NCI-H774 (cell line): Measurements from ENCODE around the gene CLEC1A.

Source experiments
- DNase-seq: peaks from one replicate; lab custom pipeline; 2025; lab: John Stamatoyannopoulos, UW

The CLEC1A gene, protein sequence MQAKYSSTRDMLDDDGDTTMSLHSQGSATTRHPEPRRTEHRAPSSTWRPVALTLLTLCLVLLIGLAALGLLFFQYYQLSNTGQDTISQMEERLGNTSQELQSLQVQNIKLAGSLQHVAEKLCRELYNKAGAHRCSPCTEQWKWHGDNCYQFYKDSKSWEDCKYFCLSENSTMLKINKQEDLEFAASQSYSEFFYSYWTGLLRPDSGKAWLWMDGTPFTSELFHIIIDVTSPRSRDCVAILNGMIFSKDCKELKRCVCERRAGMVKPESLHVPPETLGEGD

DNA sequence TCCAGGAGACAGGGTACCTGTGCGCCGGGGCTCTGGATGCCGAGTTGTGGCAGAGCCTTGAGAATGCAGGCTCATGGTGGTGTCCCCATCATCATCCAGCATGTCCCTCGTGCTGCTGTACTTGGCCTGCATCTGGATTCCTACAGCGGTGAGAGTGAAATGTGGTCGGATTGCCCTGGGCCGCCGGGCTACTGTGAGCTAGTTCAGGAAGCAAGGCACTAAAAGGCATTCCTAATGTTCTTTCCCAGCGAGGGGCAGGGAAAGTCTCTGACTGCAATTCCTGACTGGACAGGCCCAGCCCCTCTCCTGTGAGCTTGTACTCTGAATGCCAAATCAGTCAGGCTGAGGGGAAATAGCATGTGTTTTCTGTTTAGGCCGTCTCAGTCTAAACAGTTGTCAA lies at the start of gene CLEC1A:
TSS of gene CLEC1A (minus strand) at position 195 of the 400 bp plus-strand sequence. CDS start at position 132, 63 bp downstream.
- DNase-seq = no peak

DNA sequence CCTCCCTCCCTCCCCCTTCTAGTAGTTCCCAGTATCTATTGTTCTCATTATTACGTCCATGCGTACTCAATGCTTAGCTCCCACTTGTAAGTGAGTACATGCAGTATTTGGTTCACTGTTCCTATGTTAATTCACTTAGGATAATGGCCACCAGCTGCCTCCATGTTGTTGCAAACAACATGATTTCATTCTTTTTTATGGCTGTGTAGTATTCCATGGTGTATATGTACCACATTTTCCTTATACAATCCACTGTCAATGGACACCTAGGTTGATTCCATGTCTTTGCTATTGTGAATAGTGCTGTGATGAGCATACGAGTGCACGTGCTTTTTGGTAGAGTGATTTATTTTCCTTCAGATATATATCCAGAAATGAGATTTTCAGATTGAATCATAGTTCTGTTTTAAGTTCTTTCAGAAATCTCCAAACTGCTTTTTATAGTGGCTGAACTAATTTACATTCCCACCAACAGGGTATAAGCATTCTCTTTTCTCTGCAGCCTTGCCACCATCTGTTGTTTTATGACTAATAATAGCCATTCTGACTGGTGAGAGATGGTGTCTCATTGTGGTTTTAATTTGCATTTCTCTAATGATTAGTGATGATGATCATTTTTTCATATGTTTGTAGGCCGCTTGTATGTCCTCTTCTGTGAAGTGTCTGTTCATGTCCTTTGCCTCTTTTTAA lies 49.1 kb upstream of the CLEC1A start:
- no peak for DNase-seq

DNA sequence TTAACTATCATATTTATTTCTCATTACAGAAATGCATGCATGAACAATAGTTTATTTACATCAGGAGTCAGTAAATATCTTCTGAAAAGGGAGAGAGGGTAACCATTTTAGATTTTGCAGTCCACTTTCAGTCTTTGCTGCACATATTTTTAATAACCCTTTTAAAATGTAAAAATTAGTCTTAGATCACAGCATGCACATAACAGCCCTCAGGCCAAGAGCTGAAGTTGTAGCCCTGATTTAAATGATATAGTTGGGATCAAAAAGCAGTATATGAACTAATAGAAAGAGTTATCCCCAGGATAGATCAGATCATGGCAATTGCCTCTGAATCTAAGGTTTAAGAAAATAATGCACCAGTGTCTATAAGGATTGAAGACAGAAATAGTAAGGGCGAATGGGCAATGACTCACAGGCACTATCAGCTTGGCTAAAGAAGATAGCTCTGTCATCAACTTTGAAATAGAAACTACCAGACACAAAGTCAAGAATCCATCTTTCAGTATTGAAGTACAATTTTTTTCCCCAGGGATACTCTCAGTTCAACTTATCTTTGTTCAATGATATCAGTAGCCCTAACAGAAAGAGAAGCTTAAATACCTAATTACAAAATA lies 44.3 kb upstream of the CLEC1A start:
- DNase-seq = no peak

DNA sequence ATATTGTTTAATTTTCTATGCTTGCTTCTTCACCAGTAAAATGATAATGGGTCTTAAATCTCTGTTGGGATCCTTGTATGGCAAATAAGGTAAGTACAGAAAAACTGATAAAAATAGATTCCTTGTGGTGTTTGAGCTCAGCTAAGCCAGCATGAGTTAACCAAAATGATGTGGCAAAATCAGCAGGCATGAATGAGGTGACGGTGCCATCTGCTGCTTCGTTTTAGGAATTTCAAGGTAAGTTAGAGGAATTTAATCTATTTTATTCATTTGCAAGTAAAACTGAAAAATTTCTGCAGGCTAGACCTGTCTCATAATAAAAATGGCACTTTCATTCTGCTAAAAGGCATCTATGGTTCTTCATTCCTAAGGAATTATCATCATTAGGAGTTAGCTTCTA lies 41.2 kb upstream of the CLEC1A start:
- no peak for DNase-seq

DNA sequence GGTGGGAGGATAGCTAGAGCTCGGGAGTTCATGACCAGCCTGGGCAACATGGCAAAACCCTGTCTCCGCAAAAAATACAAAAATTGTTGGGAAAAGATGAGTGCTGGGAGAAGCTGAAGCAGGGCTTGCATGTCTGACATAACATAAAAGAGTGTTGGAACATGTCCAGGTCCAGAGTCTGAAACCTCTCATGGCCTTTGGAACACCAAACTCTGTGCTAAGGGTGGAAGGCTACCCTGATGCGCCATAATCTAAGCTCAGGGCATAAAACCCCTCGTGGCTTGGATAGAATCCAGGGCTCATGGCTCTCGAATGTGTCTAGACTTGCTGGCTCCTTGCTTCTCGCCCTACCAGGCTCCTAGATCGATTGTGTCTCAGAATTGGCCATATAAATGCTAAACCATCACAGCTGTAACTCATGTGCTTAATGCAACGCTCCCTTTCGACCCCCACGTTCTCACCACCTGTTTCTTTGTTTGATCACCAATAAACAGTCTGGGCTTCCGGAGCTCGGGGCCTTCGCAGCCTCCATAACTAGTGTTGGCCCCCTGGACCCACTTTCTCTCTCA lies 37.9 kb upstream of the CLEC1A start:
- no peak for DNase-seq

DNA sequence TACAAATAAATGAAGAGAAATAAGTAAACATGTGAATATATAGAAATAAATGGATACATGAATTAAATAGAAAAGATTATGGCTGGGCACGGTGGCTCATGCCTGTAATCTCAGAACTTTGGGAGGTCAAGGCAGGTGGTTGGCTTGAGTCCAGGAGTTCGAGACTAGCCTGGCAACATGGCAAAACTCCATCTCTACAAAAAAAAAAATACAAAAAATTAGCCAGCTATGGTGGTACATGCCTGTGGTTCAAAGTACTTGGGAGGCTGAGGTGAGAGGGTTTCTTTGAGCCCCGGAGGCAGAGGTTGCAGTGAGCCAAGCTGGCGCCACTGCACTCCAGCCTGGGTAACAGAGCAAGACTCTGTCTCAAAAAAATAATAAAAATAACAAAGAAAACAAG lies 36.3 kb upstream of the CLEC1A start:
- no peak for DNase-seq

DNA sequence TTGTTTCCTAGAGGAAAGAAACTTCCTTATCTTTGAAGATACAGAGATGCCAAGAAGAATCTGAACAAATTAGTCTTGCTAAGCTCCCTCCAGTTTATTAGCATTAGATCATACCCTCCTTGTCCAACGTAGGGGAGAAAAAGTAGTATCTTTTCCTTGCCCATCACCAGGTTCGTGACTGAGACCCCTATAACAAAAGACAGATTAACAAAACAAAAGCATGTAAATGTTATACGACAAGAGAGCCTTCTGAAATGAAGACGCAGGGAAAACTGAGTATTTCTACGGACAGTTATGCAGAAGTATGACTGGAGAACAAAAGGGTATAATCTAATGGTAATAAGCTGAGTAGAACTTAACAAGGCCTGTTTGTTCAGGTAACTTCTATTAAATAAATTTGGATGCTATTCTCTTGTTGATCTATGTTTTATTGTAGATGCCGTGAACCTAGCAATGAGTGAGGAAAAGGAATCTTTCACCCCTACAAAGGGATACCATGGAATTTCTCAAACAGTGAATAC lies 34.1 kb upstream of the CLEC1A start:
- DNase-seq = no peak

DNA sequence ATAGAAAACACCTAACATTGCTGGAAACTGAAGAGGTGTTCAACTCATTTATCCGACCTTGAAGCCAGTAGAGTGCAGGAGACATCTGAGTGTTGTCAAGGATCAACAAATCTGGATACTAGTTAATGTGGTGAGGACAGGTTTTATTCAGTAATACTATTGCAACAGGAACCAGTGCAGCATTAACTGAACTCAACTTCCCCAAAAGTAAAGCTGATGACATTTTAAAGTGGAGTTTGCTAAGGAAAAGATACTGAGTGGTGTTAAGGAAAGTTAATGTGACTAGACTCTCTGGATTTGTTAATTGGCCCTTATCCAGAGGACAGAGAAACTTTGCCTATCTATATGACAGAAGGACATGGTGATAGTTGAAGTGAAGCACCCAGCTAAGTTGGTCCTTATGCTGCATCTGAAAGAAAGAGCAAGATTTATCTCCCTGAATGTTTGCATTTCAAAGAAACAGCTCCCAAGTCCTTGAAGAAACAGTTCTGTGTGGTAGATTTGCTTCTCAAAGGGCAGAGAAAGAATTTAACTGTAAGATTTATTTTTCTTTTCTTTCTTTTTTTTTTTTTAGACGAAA lies 32.4 kb upstream of the CLEC1A start:
- DNase-seq = no peak

DNA sequence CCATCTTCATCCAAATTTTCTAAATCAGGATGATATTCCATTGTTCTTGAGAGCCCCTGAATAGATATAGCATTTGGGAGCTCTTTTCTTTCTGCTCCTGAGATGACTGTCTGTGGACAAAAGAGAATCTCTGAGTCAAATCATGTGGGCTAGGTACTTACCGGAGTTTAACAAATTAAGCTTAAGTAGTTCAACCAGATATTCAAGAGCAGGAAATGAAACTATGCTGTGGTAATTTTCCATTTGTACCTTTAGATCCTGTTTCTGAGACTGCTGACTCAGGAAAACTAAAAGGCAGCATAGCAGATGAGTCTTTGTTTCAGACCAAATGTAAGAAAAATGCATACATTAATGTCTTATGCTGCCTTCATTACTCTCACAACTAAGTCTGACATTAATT lies 31.3 kb upstream of the CLEC1A start, which contains the start of gene CLEC7A:
TSS of gene CLEC7A (minus strand) at position 158 of the 400 bp plus-strand sequence. CDS start at position 41, 117 bp downstream.
- no peak for DNase-seq

DNA sequence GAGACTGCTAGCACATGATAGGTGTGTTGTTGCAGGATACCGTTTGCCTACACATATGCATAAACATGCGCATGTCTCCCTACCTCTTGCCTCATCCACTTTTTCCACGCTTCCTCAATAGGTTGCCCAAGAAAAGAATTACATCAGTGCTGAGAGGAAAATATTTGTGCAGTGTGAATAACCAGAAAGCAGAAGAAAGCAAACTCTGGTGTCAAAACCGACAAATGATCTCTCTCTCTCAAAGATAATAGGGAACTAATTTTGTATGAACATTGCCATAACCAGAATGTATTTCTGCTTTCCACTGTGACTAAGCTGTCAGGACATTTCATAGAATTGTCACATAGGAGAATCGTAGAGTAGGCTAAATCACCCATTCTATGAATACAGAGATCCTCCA lies 29.9 kb upstream of the CLEC1A start:
- no peak for DNase-seq

DNA sequence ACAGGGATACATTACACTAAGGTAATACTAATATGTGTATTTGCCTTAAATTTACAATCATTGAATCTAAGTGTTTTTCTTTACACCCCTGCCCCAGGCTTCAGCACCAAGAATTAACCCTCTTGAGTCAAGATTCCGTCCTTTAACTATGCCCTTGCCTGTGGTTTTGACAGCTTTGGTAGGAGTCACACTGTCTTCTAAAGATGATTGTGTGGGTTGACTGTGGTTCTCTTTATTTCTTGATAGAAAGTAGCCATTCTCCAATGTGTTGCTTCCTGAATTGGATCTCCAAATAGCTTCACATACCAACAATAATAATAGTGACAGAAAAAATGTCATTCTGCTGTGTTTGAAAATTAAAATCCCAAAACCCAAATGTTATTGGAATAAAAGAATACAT lies 27.6 kb upstream of the CLEC1A start:
- DNase-seq = no peak

DNA sequence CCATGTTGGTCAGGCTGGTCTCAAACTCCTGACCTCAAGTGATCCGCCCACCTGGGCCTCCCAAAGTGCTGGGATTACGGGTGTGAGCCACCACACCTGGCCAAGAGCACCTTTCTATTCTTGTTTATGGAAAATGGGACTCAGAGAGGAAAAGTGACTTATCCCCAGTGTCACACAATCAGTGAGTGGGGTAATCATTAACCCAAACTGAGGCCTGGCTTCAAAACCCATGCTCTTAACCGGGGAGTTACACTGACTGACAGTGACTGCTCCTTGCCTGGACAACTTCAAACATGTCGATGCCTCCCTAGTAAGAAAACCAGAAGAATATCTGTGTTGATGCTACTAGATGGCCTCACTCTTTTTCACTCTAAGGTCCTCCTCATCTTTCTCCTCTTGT lies 23.9 kb upstream of the CLEC1A start:
- no peak for DNase-seq

DNA sequence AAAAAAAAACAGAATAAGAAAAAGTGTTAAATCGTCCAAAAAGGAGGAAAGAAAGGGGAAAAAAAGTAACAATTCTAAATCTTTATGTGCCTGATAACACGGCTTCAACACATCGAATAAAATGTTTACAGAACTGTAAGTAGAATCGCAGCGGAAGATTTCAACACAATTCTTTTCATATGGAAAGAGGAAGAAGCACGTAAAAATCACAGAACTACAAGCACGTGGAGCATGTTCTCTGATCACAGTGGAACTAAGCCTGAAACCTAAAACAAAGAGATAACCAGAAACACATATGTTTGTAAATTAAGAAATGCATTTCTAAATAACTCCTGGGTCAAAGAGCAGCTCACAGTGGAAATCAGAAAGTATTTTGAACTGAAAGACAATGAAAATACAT lies 22.5 kb upstream of the CLEC1A start:
- no peak for DNase-seq

DNA sequence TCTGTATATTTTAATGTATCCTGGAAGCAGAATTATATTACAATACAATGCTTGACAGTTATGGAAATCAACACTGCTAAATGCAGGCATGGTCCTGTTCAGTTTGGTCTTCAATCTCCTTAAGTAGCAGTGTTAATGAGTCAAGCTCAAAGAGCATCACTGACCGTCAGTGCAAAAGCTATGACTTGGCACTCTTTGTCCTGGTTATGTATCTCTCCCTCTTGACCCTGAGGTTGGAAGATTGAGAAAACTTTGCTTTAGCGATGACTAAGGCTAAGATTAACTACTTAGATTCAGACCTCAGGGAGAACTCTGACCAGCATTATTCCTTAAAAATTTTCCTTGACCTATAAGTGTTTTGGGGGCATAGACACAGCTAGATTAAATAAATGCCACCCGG lies 20.3 kb upstream of the CLEC1A start:
- no peak for DNase-seq

DNA sequence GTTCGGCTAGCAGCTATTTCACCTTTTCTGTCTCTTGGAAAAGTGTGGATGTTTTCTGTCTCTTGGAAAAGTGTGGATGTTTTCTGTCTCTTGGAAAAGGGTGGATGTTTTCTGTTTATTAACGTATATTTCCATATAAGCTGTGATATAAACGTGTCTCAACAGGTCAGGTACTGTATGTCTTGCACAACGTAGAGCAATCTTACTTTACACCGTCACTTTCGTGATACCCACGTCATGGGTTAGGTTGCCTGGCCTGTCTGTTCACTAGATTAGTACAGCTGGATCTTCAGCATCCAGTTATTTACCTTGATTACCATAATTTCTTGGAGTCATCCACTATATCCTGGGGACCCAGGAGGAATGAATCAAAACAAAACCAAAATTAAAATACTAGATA lies 17.1 kb upstream of the CLEC1A start:
- no peak for DNase-seq

DNA sequence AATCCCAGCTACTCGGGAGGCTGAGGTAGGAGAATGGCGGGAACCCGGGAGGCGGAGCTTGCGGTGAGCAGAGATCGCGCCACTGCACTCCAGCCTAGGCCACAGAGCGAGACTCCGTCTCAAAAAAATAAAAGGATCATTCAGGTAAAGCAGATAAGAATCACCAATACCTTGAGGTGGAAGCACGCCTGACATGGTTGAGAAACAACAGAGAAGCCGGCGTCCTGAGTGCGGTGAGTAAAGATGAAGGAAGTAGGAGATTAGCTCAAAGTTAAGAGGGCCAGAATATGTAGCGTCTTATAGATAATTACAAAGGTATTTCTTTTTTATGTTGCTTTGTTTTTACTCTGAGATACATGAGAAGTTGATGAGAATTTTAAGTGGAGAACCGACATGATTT lies 16.5 kb upstream of the CLEC1A start:
- DNase-seq = no peak

DNA sequence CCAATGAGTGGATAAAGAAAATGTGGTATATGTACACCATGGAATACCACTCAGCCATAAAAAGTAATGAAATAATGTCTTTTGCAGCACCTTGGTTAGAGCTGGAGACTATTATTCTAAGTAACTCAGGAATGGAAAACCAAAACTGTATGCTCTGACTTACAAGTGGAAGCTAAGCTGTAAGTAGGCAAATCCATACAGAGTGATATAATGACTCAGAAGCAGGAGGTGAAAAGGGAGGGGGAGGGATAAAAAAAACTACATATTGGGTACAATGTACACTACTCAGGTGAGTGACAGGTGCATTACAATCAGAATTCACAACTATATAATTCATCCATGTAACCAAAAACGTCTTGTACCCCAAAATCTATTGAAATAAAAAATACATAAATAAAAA lies 15.1 kb upstream of the CLEC1A start:
- no peak for DNase-seq

DNA sequence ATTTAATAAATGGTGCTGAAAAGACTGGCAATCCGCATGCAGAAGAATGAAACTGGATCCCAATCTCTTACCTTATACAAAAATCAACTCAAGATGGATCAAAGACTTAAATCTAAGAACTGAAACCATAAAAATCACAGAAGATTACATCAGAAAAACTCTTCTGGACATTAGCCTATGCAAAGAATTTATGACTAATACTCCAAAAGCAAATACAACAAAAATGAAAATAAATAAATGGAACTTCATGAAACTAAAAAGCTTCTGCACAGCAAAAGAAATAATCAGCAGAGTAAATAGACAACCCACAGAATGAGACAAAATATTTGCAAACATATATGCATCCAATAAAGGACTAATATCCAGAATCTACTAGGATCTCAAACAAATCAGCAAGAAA lies 14.3 kb upstream of the CLEC1A start:
- DNase-seq = no peak

DNA sequence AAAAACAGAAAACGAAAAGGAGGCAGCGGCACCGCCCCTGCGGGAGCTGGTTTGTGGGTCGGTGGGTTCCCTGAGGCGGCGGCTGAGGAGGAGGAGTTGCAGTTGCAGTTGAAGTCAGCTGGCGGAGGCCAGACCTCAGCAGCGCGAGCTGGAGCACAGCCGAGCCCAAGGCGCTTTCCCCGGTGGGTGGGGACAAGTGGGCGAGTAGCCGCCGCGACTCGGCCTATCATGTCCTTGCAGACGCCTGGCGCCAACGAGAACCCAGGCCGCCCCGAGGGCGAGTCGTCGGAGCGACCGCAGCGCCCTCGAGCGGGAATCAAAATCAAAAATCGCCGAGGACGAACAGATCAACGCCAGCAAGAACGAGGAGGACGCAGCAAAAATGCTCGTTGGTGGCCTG lies 12.7 kb upstream of the CLEC1A start:
- DNase-seq = no peak

DNA sequence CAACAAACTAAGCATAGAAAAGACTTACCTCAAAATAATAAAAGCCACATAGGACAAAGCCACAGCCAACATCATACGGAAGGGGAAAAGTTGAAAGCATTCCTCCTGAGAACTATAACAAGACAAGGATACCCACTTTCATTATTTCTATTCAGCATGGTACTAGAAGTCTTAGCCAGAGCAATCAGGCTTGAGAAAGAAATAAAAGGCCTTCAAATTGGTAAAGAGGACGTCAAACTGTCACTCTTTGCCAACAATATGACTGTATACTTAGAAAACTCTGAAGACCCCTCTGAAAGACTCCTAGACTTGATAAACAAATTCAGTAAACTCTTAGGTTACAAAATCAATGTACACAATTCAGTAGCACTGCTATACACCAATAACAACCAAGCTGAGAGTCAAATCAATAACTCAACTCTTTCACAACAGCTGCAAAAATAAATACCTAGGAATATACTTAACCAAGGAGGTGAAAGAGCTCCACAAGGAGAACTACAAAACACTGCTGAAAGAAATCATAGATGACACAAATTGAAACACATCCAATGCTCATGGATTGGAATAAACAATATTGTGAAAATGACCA lies 11.6 kb upstream of the CLEC1A start:
- no peak for DNase-seq

DNA sequence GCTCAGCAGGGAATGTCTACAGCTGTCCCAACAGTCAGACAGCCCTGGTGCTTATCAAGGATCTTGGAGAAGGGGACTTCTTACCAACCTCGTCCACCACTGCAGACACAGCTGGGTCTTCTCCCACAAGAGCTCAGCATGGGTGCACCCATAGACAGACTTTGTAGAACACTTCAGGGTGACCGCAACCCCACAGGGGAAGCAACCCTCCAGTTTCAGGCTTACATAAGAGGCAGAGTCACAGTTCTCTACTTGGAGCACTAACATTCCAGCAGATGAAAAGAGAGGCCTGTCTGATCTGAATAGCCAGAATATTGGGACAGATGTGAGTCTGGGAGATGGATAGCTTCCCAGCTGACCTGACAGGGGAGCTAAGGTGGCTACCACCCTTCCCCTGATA lies 3.5 kb upstream of the CLEC1A start:
- no peak for DNase-seq

DNA sequence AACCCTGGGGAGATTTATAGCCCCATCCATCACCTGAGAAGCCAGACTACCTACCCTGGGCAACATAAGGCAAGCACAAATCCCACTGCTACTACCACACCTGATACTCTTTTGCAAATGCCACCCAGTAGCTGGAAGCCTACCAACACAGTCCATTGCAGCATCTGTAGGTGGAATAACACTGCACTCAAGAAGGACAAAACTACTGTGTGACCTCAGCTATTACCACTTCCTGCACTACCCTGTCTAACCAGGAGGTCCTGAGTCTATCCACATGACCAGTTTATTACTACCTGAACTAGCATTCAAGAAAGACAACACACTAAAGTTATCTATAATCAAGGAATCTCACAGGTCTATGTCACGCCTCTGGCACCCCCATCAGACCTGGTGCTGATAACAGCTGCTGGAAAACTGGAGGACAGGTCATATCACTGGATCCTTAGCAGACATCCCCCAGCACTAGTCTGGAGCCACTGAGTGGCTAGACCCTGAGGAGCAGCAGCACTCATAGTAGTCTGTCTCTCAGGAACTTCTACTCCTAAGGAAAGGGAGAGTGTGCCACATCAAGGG lies 2.9 kb upstream of the CLEC1A start:
- no peak for DNase-seq
